Measurements from ENCODE around the gene FBXL20. TPM values are rescaled to one million over a fixed set of nuclear protein-coding genes. Genes with fewer than 3 reads are reported as not detected.

The FBXL20 gene
- polyA plus RNA-seq, 1 of the 3 experiments (the other 2 are of a cell fraction), result 2.2 TPM

DNA sequence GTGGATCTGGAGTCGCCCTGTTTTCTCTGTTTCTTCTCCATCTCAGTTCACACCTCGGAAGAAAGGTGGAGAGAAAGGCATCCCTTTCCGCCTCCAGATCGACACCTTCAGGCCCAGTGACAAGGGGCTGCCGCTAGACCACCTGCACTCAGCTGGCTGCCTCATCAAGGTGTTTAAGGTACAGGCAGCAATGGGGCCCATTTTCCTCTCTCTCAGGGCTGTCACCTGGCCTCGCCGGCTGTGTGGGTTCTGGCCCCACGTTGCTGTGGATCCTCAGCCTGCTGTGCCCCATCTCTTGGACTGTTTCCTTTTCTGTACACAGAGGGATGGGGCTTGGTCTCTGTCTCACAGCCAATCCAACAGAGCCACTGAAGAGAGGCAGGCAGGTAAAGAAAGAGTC, 158.3 kb downstream of the FBXL20 start:
- Histone ChIP-seq H4K20me1 (ENCODE audit: insufficient read depth) (no peaks in the 10 kb centered on the region), H3K4me1 (ENCODE audit: control insufficient read depth in 1 of 2, insufficient read depth in 2 of 2, low read depth in 1 of 2, low read length in 1 of 2) (peaks cover 5 to 8% of the 10 kb centered on the region in 2 experiments; a peak in 1 of 4 replicates), H3K9ac (no peak overlapping the region), H3K79me2 (ENCODE audit: insufficient read depth) (no peaks in the 10 kb centered on the region), H2AFZ (ENCODE audit: low read depth) (no peak overlapping the region), H3K9me3 (no peaks in the 10 kb centered on the region), H3K36me3 (replicated peaks in 1 of 2; ENCODE audit: control insufficient read depth in 1 of 2, insufficient read depth in 2 of 2, low read length in 1 of 2) (no peaks in the 10 kb centered on the region), H3K4me3 (ENCODE audit: low read depth in 2 of 2, low read length in 1 of 2) (no peak overlapping the region), H3K9me2 (no peaks in the 10 kb centered on the region), H3K4me2 (no peak overlapping the region), H3K27ac (ENCODE audit: low read depth in 2 of 2, low read length in 1 of 2) (no peak overlapping the region), H3K27me3 (ENCODE audit: insufficient read depth) (no peaks in the 10 kb centered on the region), H3F3A (replicated peaks; ENCODE audit: insufficient read depth) (no peaks in the 10 kb centered on the region)
- WGBS (ENCODE audit: low lambda C conversion rate), result 86% methylated on average over 8 of the region's 8 CpGs
- DNase-seq, result no peak
- no peak for TF ChIP-seq FOXJ3 (CRISPR knock-in tag; IDR thresholded peaks at IDR 0.05)
- TF ChIP-seq JUND (IDR thresholded peaks at IDR 0.05), result no peak
- TF ChIP-seq, protein P1, sequence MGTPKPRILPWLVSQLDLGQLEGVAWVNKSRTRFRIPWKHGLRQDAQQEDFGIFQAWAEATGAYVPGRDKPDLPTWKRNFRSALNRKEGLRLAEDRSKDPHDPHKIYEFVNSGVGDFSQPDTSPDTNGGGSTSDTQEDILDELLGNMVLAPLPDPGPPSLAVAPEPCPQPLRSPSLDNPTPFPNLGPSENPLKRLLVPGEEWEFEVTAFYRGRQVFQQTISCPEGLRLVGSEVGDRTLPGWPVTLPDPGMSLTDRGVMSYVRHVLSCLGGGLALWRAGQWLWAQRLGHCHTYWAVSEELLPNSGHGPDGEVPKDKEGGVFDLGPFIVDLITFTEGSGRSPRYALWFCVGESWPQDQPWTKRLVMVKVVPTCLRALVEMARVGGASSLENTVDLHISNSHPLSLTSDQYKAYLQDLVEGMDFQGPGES (IDR thresholded peaks at IDR 0.05; ENCODE audit: low read depth, low read length), result no peak
- no peak for TF ChIP-seq ELF1 (IDR thresholded peaks at IDR 0.05)
- no peak for TF ChIP-seq EZH2phosphoT487 (IDR thresholded peaks at IDR 0.05; ENCODE audit: borderline replicate concordance, low read depth)
- no peak for TF ChIP-seq USF1 (IDR thresholded peaks at IDR 0.05; ENCODE audit: borderline replicate concordance, low read depth)
- no peak for TF ChIP-seq POLR2AphosphoS5 (IDR thresholded peaks at IDR 0.05; ENCODE audit: low read depth, low read length)
- TF ChIP-seq REST (IDR thresholded peaks at IDR 0.05; ENCODE audit: low read depth, low read length), result no peak
- no peak for TF ChIP-seq NFIC (IDR thresholded peaks at IDR 0.05; ENCODE audit: borderline replicate concordance)
- no peak for TF ChIP-seq EP300 (IDR thresholded peaks at IDR 0.05; ENCODE audit: borderline replicate concordance in 1 of 2, low read depth in 1 of 2, low read length in 1 of 2)
- TF ChIP-seq TCF12 (IDR thresholded peaks at IDR 0.05), result no peak
- TF ChIP-seq NRF1 (IDR thresholded peaks at IDR 0.05; ENCODE audit: low read depth, low read length), result no peak
- no peak for TF ChIP-seq MXI1 (IDR thresholded peaks at IDR 0.05; ENCODE audit: low read depth, low read length)
- no peak for TF ChIP-seq TAF1 (IDR thresholded peaks at IDR 0.05; ENCODE audit: borderline replicate concordance, low read depth, low read length)
- no peak for TF ChIP-seq CTCF (IDR thresholded peaks at IDR 0.05)
- TF ChIP-seq GATA2 (CRISPR knock-in tag; IDR thresholded peaks at IDR 0.05), result no peak
- no peak for TF ChIP-seq FOSL2 (IDR thresholded peaks at IDR 0.05; ENCODE audit: borderline replicate concordance, low read depth)
- TF ChIP-seq RAD21 (IDR thresholded peaks at IDR 0.05; ENCODE audit: low read length), result no peak
- ChIA-PET CTCF (interaction anchor here (1.7 to 22.6 kb wide), 5 partner anchors 11 to 261 kb away, joined by 7 to 781 read pairs (median 51); partner anchors contain the start of genes CACNB1, RPL19 and STAC2), POLR2A (no interaction called here)

Measured in SK-N-SH (cell line).